Gastroesophageal sphincter (tissue), 3 donors: ENCODE results near the gene ATP12A.

ENCODE experiments used
- POLR2A ChIP-seq, 2 donors: fragments of 450-650 bp; IDR thresholded peaks; one replicate each; pipeline ENCODE4 v1.6.1; 2017; ENCODE audit warnings: antibody characterized with exemption in 2 of 2, mild to moderate bottlenecking in 2 of 2, moderate library complexity in 1 of 2
- POLR2AphosphoS5 ChIP-seq: sonication (generic); formaldehyde crosslinking; IDR thresholded peaks from one replicate; pipeline ENCODE4 v1.6.1; 2017; ENCODE audit warnings: antibody characterized with exemption
- TF ChIP-seq, protein P1 (sequence below), 4 experiments: fragments of 200-600 bp in 2 of 4; fragments of 450-650 bp in 2 of 4; sonication (generic) in 1 of 4; IDR thresholded peaks; one replicate each; pipeline ENCODE4 v1.5.1; 2017 to 2019; ENCODE audit warnings: antibody characterized with exemption in 4 of 4, mild to moderate bottlenecking in 2 of 4, moderate library complexity in 2 of 4

- TF ChIP-seq, protein P1, sequence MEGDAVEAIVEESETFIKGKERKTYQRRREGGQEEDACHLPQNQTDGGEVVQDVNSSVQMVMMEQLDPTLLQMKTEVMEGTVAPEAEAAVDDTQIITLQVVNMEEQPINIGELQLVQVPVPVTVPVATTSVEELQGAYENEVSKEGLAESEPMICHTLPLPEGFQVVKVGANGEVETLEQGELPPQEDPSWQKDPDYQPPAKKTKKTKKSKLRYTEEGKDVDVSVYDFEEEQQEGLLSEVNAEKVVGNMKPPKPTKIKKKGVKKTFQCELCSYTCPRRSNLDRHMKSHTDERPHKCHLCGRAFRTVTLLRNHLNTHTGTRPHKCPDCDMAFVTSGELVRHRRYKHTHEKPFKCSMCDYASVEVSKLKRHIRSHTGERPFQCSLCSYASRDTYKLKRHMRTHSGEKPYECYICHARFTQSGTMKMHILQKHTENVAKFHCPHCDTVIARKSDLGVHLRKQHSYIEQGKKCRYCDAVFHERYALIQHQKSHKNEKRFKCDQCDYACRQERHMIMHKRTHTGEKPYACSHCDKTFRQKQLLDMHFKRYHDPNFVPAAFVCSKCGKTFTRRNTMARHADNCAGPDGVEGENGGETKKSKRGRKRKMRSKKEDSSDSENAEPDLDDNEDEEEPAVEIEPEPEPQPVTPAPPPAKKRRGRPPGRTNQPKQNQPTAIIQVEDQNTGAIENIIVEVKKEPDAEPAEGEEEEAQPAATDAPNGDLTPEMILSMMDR (IDR thresholded peaks at IDR 0.05): no peak
- TF ChIP-seq POLR2A (IDR thresholded peaks at IDR 0.05) (no peak), POLR2AphosphoS5 (no peak)
These were observed 65.3 kb downstream of the ATP12A start for GRCh38 chr13:24745516-24745860.
